ENCODE measurements around the gene URB2.
A peak's percentile ranks its signal among the peaks of the same experiment; 100 is the strongest.
"Not testable (repeated sequence)": the region's sequence is repeated elsewhere in the genome, so short reads cannot be mapped to it uniquely, and the experiment has no call there.

URB2 gene

DNA sequence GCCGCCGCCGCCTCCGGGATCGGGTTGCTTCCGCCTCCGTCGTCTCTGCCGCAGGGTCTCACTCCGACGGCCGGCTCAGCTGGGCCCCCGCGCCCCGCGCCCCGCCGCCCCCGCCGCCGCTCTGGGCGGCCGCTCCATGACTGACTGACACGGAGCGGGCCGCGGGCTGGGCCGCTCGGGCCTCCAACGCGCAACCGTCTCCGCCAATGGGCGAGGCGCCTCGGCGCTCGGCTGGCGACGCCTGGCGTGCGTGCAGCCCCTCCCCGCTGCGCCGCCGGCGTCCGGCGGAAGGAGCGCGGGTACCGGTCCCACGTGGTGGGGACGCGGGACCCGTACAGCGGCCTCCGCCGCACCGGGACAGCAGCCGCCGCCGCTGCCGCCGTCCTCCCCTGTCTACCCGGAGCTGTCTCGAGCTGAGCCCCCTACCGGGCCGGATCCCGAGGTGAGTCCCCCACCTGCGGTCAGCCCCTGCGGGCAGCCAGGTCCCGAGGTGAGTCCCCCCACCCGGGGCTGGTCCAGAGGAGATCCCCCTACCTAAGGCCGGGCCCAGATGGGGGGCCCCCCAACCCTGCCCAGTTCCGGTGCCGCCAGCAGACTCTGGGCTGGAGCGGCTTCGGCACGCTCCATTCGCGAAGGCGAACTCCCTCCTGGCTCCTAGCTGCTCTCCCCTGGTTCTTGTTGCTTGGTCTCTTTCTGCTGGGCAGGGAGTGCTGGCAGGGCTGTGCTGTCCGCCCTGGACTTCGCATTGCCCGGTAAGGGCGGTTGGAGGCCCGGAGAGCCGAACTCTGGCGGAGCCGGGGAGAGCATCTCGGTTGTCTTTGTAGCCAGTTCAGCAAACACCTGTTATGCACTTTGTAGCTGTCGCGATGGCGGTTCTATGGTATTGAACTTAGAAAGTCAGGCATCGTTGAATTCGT is at the start of gene URB2, which contains the start of gene TAF5L:
Gene URB2 (plus strand): TSS at position 333 of the 917 bp plus-strand sequence. CDS start 1,387 bp downstream, outside the sequence.
Gene TAF5L (minus strand): TSS at position 208 of the 917 bp plus-strand sequence. CDS start 11,640 bp downstream, outside the sequence.
- DNase-seq (ENCODE audit: low read depth), result peak; percentile 82

DNA sequence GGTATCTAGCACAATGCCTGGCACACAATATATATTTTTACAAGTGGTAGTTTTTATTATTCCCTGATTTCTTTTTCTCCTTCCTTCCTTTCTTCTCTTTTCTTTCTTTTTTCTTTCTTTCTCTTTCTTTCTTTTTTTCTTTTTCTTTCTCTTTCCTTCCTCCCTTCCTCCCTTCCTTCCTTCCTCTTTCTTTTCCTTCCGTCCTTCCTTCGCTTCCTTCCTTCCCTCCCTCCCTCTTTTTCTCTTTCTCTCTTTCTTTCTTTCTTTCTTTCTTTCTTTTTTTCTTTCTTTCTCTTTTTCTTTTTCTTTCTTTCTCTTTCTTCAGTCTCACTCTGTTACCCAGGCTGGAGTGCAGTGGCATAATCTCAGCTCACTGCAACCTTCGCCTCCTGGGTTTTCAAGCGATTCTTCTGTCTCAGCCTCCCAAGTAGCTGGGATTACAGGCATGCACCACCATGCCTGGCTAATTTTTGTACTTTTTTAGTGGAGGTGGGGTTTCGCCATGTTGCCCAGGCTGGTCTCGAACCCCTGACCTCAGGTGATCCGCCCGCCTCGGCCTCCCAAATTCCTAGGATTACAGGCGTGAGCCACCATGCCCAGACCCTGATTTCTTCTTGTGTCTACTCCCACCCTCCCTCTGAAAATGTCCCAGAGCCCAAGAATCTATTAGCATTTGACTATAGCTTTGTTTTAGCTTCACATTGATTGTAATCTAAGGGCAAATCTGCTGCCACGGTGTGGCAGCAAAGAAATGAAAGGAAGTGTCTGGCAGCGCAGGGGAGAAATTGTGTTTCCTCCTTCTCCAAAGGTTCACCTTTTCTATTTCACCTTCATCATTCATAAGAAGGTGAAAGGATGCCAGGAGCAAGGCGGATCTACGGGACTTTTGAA is 47.6 kb upstream of the URB2 start:
- no peak for DNase-seq (ENCODE audit: low read depth)

DNA sequence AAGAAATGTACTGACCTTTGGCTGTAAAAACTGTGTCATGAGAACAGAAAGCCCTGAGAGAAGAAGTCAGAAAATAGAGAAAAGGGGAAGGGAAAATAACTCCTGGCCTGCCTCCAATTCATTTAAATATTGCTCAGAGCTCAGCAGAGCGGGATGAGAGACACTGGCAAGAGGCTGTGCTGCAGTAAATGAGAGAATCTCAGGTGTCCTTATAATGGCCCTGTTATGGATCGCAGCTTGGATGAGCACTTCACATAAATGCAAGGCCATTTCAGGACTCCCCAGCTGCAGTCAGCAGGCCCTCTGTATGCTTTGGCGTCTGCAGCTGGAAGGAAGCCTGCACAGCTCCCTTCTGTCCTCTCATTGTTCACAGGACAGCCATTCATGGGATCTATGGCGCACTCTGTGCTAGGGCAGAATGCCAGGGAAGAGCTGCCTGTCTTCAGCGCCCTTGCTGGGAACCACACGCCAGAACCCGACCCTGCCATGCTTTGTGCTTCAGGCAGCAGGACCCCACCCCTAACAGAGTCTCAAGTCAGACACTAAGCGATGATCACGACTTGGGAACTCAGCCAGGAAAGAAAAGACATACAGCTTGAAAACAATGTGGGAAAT is 46.9 kb upstream of the URB2 start:
- DNase-seq (ENCODE audit: low read depth), result no peak

DNA sequence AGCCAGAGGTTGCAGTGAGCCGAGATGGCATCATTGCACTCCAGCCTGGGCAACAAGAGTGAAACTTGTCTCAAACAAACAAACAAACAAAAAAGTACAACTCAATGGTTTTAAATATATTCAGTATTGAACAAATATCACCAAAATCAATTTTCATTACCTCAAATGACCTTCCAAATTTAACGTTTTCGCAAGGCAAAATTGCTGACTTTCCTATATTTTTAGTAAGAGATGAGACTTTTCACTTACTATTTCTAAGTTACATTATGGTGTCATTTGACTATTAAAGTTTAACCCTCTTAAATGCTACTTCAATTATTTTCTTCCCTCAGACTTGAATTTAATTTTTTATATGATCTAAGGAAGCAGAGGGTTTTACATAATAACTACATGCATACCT is 44.6 kb upstream of the URB2 start:
- DNase-seq (ENCODE audit: low read depth), result no peak

DNA sequence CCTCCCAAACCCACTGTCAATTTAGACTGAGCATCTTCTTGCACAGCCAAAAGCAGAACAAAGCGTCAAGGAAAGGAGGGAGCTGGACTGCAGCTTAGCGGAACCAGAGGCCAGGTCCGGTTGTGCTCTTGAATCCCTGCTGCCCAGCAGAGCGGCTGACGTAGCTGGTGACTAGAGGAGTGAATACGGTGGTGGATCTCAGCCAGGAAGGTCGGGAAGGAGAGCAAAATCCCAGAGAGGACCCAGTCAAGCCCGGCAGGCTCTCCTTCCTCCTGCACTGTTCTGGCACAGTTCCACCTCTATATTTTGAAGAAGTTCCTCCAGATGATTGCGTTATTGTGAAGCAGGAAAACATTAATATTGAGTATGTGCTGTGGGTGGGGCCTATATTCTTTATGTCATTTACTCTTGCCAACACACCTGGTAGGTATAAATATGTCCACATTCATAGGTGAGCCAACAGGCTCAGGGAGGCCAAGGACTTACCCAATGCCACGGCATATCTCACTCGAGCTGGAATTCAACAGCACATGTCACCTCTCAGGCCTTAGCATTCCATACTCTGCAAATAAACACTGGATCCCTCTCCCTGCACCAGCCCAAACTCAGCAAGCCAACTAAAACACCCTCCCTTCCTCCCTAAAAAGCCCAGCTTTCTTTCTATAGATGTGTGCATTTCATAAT is 43.9 kb upstream of the URB2 start:
- DNase-seq (ENCODE audit: low read depth), result no peak

DNA sequence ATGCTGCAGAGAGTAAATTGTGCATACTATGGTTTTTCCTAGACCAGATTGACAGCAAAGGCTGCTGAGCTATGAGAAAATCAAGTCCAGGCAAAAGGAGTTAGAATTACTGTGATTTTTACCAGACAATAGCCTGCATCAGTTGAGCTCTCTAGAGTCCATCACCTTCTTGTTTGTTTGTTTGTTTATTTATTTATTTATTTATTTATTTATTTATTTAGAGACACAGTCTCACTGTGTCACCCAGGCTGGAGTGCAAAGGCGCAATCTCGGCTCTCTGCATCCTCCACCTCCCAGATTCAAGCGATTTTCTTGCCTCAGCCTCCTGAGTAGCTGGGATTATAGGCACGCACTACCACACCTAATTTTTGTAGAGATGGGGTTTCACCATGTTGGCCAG is 43.3 kb upstream of the URB2 start:
- no peak for DNase-seq (ENCODE audit: low read depth)

DNA sequence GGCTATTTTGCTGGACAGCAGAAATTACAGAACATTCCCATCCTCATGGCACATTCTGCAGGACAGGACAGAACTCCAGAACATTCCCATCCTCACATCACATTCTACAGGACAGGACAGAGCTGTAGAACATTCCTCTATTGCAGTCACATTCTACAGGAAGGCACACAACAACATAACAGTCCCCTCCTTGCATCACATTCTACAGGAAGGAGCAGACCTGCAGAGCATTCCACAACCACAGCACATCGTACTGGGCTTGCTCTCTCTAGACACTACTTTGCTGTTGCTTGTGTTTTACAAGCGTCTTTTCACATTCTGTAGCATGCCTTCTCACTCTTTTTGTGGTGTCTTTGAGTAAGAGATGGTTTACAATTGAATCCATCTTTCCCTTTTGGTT is 40.7 kb upstream of the URB2 start:
- no peak for DNase-seq (ENCODE audit: low read depth)

DNA sequence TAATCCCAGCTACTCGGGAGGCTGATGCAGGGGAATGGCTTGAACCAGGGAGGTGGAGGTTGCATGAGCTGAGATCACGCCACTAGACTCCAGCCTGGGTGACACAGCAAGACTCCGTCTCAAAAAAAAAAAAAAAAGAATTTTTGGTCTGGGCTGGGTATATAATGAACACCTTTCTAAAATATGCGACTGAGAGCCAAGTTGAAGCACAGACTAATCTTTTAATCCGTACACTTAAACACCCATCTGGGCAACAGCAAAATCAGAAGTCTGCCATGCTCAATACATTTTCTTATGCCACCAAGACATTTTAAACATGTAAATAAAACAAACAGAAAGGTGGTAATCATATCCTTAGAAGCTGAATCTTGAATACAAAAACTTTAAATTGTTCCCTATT is 35.9 kb upstream of the URB2 start:
- no peak for DNase-seq (ENCODE audit: low read depth)

DNA sequence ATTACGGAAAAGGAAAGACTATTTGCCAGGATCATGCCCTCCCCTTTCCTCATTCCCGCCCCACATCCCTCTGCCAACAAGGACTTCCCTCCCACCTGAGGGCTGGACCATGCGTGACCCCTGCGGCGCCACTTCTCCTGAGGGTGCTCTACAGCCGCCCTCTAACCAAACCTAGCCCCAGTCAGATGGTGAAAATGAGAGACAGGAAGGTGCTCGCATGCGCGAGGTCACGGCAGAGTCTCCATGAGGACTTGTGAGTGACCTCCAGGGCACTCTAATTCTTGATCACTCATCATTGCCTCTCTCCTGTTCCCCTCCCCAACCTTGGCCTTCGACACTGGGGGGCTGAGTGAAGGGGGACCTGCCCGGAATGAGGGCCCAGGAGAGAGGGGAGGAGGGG is 32.2 kb upstream of the URB2 start:
- DNase-seq (ENCODE audit: low read depth), result no peak

DNA sequence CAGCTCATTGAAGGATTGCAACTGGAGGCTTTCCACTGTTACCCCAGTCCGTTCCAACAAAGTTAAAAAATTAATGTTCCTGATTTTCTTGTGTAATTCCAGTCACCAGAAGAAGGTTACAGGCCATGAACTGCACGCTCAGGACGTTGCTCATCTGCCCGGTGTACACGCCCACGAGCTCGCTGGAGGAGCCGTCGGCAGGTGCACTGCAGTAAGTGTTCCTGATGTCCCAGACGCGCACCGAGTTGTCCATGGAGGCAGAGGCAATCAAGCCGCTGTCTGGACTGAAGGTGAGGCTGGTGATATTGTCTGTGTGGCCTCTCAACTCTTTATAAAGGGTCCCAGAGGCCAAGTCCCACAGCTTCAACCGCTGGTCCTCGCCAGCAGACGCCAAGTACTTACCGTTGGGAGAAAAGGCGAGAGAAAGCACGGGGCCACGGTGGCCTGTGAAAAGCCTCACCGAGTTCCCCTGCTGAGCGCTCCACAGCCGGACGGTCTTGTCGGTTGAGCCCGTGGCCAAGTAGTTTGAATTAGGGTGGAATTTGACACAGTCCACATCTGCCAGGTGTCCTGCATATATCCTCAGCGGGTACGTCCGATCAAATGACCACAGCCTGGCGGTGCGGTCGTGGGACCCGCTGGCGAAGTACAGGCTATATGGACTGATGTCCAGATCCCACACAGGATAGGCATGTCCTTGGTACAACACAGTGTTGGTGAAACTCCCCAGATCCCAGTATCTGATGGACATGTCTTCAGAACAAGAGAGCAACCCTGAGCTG is 31.6 kb upstream of the URB2 start:
- DNase-seq (ENCODE audit: low read depth), result no peak

DNA sequence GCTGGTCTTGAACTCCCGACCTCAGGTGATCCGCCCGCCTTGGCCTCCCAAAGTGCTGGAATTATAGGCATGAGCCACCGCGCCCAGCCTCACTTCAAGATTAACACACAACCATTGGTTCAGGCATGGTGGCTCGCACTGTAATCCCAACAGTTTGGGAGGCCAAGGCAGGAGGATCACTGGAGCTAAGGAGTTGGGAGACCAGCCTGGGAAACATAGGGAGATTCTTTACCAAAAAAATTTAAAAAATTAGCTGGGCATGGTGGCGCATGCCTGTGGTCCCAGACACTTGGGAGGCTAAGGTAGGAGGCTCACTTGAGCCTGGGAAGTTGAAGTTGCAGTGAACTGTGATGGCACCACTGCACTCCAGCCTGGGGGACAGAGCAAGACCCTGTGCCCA is 30.2 kb upstream of the URB2 start:
- not testable (repeated sequence) for DNase-seq (ENCODE audit: low read depth)

DNA sequence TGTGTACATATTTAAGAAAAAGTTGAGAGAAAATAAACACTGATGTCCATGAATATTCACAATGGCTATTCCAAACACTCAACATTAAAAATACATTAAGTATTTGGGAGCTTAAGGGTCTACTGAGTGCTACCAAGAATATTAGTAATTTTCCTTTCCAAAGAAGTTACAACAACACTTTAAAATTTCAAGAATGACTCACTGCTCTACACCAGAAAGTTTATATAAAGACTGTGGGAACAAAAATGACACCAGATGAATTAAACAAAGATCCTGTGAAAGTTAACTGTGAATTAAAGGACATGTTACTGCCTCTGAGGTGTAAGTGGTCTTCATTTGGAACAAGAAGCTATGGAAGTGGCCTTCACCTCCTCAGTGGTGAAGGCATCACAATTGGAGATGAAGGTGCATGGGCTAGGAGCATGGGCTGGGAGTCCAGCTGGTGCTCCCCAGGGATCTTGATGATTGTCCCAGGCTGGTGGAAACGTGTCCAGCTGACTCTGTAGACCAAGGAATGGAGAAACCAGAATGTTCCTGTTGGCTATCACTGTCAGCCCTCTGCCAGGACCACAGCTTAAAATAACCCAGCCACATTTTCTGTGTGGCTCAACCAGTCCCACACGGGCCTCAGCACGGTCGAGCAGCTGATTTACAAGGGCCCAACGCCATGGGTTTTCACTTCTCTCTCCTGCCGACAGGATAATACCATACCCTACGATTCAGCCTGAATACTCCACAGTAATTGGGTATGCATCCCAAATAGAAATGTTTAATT is 28.9 kb upstream of the URB2 start:
- DNase-seq (ENCODE audit: low read depth), result no peak

DNA sequence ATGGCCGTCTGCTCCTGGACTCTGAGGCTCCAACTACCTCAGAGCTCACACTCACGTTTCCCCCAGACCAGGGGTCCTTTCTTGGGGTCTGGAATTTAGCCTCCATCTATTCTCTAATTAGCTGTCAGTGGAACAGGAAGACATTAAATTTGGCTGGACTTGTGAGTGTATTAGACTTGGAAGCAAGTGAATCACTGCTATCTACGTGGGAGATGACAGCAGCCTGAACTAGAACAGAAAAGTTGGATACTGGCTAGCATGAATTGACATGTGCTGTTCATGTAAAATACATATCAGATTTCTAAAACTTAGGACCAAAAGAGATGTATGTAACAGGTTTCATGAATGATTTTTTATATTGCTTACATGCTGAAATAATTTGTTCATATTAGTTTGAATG is 28.2 kb upstream of the URB2 start:
- DNase-seq (ENCODE audit: low read depth), result no peak

DNA sequence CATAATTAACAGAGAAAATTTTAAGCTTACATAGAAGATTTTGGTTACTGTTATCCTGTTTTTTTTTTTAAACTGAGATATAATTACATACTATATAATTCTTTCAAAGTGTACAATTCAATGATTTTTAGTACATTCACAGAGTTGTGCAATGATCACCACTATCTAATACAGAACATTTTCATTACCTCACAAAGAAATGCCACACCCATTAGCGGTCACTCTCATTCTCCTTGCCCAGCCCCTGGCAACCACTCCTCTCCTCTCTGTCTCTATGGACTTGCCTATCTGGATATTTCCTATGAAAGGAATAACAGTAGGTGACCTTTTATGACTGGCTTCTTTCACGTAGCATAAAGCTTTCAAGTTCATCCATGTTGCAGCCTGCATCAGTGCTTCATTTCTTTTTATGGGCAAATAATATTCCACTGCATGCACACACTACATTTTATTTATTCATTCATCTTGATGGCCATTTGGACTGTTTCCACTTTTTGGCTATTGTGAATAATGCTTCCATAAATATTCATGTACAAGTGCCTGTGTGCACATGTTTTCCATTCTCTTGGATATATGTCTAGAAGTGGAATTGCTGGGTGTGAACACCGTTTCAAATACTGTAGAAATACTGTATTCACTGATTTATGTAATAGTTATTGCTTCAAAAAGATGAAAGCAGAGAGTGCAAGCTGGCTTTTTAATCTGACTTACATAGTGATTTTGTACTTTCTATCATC is 26.7 kb upstream of the URB2 start:
- DNase-seq (ENCODE audit: low read depth), result no peak

DNA sequence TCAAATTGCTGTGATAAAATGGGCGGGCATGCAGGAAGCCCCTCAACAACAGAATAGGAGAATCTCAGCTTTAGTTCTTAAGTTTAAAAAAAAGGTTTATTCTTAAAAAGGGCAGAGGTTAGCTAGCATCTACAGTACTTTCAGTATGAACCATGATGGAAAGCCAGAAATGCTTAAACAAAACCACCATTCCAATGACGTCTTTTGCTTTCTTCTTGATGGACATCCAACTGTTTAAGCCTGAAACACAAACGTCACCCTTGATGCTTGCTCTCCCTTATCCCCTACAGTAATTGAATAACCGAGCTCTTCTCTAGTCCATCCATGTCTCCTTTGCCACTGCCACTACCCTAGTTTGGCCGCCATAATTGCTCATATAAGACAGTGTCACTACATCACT is 25.8 kb upstream of the URB2 start:
- no peak for DNase-seq (ENCODE audit: low read depth)

DNA sequence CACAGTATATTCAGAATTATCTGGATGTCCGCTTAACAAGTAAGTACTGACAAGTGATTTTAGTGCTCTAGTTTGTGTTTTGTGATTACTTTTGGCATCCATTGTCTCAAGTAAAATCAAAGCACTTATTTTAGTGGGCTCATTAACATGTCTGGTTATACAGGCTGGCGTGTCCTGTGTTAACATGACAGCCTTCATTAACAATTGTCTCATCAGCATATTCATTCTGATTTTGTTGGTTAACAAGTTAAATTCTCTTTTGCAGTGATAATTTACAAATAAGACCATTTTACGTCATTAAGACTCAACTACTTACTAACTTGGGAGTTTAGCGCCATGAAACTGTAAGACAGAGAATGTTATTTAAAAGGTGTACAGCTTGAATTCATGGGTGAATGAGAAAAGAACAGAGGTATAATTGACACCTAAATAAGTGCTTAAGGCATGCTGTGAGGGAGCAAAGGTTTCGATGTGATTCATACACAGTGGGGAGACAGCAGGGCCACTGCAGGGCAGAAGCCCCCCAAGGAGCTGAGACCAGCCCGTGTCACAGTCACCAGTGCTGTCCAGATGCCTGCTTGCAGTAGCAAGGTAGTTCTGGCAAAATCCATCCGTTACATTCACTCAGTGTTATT is 22.6 kb upstream of the URB2 start:
- DNase-seq (ENCODE audit: low read depth), result no peak

DNA sequence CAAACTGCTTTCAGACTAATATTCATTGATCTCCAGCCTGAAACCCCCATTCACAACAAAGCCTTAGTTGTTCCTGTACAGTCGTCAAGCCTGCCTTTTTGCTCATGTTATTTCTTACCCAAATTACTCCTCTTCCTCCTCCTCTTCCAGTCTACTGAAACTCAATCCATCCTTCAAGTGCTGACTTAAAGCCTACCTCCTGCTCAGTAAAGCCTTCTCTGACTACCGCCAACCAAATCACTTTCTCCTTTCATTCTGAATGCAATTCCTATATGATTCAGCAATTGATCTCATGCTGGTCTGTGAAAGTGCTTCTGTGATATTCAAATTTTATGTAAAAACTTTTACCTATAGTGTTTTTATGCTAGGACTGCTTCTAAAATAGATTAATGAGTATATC is 18.7 kb upstream of the URB2 start:
- DNase-seq (ENCODE audit: low read depth), result no peak

DNA sequence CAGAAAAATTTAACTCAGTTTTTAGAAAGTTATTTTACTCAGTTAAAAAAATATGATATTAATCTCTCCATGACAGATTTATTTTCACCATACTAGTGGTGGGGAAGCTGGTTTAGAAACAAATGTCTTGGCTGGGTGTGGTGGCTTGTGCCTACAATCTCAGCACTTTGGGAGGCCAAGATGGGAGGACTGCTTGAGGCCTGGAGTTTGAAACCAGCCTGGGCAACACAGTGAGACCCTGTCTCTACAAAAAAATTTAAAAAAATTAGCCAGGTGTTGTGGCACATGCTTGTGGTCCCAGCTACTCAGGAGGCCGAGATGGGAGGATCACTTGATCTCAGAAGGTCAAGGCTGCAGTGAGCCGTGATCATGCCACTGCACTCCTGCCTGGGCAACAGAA is 17.5 kb upstream of the URB2 start:
- DNase-seq (ENCODE audit: low read depth), result no peak

DNA sequence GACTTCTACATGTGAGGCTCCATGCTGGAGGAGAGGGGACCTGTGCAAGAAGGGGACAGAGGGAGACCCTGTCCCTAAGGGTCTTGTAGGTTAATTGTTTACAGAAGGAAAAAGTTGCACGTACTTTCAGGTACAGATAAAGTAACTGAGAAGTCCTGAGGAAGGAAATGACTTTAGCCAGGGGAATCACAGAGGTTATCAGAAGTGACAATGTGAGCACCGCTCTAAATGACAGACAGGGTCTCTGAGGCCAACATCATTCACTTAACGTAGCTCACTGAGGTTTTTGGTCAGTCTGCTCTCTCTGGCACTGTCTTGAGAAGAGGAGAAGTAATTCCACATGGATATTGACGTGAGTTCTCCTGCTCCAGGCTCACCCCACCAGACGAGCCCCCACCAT is 12.1 kb upstream of the URB2 start:
- no peak for DNase-seq (ENCODE audit: low read depth)

Measured in stimulated activated CD4-positive, alpha-beta T cell treated with anti-CD3 and anti-CD28 coated beads, Interleukin-2, amount 100 ng/mL, for 4 hours (primary cell).